GM04503 (cell line): ENCODE measurements around the gene RPS23.
A peak's percentile ranks its signal among the peaks of the same experiment; 100 is the strongest.

ENCODE experiments used
- DNase-seq: peaks from one replicate; pipeline ENCODE4 v3.0.0-alpha.2; 2012; ENCODE audit warnings: low read depth

Gene RPS23

DNA sequence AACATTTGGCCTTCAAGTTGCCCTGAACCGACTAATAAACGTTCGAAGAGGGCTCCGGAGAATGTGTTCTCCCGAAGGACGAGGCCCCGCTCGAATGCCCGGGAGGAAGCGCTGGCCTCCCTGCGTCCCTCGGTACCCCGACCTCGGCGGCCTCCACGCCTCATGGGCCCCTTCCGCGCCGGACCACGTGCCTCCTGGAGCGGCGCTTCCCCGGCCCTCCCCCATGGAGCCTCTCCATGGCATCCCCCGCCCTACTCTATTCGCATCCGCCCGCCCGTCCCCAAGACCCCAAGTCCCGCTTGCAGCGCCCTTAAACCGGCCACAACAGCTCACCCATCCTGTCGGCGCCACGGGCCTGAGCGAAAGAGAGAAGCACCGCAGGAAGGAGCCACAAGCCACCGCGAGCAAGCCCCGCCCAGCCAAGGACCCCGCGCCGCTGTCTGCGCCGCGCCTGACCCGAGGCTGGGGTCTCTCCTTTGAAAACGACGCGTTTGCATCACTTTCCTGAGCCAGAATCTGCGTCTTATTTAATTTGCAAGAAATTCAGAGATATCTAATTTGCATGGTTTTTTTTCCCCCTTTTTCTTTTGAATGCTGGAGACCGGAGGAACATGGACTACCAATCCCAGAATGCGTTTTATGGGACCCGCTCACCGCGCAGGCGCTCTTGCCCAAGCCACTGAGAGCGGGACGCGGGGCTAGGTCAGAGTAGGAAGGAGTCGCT is at the start of gene RPS23:
Gene RPS23, minus strand, starts transcription at position 368 of the 724 bp plus-strand sequence. Its CDS starts 31 bp downstream, at position 337.
- DNase-seq: peak; percentile 69

- peak; percentile 68 for DNase-seq
Measured at GRCh38 chr5:82327941-82328340, 49.8 kb upstream of the RPS23 start.

GRCh38 chr5:82325996-82326395 is 47.8 kb upstream of the RPS23 start:
- no peak for DNase-seq

DNA sequence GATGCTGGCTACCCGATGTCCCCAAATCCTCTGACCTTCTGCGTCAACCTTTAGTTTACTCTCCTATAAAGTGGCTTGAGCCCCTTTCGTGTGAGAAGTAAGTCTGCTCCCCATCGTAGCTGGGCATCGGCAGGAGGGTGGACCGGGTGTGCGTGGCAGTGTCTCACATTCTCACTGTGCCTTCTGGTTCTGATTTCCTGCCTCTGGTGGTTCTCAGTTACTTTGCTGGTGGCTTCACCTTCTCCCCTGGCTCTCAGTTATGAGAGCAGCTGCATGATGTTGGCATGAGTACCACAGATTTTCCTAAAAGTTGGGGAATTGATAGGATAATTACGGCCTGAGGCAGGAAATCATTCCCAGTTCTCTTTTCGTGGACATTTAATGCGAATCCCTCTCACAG is 47.0 kb upstream of the RPS23 start:
- DNase-seq: no peak

DNA sequence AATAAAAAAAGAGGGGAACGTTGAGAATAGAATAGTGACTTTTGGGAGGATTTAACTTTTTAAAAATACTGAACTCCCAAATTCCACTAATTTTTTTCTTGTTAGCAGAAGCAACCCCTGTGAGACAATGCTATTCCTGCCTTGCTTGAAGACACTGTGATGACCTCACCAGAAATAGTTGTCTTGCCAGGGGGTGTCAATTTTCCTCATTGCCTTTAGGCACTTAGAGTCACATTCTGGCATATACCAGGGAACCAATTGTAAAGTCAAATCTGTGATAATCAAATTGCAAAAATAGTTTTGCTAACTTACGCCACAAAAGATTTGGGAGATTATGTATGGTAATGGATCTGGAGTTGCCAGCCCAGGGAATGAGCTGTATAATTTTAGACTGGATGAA is 42.8 kb upstream of the RPS23 start:
- no peak for DNase-seq

GRCh38 chr5:82319651-82320376 is 41.7 kb upstream of the RPS23 start:
- no peak for DNase-seq

- no peak for DNase-seq
Measured at GRCh38 chr5:82319192-82319591, 41.0 kb upstream of the RPS23 start.

DNA sequence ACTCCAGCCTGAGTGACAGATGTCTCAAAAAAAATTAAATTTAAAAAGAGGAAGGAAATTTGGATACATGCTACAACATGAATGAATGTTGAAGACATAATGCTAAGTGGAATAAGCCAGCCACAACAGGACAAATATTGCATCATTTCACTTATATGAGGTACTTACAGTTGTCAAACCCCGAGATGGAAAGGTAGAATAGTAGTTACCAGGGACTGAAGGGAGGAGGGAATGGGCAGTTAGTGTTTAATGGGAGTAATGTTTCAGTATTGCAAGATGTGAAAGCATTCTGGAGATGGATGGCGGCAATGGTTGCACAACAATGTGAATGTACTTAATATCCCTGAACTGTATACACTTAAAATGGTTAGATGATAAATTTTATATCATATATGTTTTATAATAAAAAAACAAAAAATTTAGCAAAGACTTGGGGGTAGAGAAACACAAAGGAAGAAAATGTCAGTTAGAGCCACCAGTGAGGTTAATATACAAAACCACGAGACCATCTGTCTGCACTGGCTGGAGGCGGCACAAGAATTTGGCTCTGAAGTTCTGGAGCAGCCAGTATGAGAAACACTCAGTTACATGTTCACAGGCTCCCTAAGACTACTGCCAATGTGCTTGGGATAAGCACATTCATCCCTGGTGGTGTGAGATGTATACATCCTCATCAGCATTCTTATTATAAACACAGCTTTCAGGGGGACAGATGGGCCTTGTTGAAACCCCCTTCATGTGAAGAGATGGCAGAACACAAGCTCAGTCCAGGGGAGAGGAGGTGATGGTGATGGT is 37.0 kb upstream of the RPS23 start:
- no peak for DNase-seq

DNA sequence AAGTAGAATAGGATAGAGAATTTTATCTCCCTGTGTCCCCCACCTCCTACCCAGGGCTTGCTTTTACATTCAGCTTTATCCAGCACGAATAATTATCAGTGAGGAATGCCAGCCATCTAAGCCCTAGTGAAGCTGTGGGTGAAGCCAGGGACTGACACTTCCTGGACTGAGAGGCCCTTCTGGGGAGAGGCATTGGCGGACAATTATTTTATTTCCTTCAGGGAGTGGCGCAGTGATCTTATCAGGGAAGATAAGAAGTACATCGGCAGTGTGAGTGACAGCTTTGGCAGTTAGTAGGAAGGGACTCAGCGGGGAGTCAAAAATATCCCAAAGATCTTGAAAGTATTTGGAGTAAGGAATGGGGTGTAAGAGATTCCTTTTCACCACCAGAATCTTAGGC is 34.9 kb upstream of the RPS23 start:
- DNase-seq: no peak

DNA sequence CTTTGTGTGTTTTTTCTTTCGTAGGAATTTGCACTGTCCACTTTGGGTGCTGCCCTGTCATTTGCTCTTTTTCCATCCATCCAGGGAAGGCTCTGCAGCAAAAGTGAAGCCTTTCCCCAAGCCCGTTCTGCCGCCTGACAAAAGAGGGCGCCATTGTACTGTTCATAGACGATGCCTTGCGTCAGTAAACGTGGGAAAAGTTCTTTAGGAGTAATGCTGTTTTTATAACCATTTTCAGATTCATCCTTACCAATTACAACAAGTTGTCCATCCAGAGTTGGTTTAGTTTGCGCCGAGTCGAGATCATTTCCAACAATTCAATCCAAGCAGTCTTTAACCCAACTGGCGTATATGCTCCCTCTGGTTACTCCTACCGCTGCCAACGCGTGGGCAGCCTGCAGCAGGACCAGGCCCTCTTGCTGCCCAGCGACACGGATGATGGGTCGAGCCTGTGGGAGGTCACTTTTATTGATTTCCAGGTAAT is 34.3 kb upstream of the RPS23 start:
- DNase-seq: no peak

DNA sequence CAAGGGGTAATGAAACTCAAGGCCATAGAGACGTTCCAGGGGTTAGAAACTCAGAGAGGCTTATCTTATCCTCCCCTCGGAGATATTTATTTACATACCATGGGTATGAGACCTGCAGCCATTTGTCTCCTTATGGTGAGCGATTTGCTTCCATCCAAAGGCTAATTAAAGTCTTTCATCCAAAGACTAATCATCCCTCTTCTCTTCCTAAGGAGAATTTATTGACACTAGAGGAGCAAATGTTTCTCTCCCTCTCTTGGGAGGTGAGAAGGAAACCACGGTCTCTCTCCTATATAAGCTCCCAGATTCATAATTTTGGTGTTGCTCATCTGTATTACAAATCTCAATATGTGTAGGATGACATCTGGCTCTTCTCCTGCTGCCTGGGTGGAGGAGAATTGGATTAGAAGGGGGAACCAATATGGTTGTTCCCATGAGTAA is 31.0 kb upstream of the RPS23 start:
- no peak for DNase-seq

DNA sequence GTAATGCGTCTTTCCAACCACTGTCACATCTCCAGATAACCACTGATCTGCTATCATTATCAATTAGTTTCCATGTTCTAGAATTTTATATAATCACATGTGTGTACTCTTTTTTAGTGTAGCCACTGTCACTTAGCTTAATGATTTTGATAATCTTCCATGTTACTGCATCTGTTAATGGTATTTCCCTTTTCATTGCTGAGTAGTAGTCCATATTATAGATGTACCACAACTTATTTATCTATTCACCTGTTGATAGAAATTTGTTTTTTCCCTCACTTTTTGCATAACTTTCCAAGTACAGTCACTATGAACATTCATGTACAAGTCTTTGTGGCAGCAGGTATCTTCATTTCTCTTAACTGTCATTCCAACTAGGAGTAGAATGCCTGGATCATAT is 30.3 kb upstream of the RPS23 start:
- no peak for DNase-seq

DNA sequence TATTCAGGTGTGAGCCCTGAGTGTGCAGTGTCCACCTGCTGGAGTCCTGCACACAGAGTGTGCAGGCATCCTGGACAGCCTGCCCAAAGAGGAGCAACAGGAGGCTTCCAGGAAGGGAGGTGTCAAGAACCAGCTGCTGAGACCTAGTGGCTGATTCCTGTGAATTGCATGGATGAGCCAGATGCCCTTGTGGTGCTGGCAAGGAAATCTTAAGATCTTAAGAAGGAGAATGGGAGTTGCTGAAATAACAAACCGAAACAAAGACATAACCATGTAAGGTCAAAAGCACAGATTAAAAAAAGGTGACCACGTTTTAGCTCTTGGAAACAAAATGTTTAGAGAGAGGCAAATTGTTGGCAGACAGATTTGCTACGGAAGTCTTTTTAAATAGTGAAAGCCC is 29.3 kb upstream of the RPS23 start:
- peak; percentile 45 for DNase-seq

DNA sequence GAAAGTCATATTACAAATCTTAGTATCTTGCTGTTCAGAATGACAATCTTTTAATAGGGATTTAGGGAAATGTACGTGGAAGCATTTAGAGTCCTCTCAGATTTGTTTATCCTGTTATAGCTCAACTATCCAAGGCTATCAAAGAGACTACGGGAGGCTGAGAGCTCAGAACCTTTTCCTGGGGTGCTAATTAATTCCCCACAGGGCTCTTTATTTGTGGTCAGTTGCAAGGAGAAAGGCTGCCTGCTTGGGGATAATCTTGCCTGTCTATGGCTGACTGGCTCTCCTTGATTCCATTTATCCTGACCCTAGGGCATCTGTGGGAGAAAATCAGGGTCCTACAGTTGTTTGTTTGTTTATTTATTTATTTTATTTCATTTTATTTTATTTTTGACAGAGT is 28.0 kb upstream of the RPS23 start:
- DNase-seq: no peak

DNA sequence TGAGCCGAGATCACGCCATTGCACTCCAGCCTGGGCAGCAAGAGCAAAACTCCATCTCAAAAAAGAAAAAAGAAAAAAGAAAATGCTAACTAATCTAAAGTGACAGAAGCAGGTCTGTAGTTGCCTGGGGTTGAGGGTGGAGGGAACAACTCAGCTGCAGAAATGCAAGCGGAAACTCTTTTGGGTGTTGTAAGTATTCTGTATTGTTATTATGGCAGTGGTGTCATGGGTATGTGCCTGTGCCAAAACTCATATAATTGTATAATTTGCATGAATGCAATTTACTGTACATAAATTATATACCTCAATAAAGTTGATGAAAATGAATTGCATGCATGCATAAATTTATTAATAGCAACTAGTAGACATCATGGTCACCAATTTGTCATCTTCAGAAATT is 23.0 kb upstream of the RPS23 start:
- DNase-seq: no peak

DNA sequence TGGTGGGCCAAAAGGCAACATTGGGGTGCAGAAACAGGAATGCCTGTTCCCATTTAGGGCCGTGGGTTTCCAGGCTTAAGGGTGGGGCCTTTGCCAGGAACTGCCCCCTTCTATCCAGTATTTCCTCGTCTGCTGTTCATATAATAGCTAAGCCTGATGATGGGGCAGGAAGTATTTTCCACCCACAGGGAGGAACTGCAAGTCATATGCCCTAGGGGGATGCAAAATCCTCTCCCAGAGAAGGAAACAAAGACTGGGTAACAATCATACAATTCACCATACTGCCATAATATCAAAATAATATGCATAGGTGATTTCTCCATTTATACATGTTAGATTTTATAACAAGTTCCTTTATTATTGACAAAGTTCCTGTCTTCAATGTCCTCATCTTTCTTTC is 20.5 kb upstream of the RPS23 start:
- DNase-seq: no peak

- no peak for DNase-seq
Measured at GRCh38 chr5:82297711-82298110, 19.6 kb upstream of the RPS23 start.

GRCh38 chr5:82296929-82297328 is 18.8 kb upstream of the RPS23 start:
- no peak for DNase-seq

- no peak for DNase-seq
Measured at GRCh38 chr5:82295959-82296531, 17.9 kb upstream of the RPS23 start.

GRCh38 chr5:82295144-82295543 is 17.0 kb upstream of the RPS23 start:
- DNase-seq: no peak

GRCh38 chr5:82291420-82291819 is 13.3 kb upstream of the RPS23 start:
- DNase-seq: no peak

GRCh38 chr5:82290908-82291307 is 12.8 kb upstream of the RPS23 start:
- no peak for DNase-seq
